A549 (cell line): ENCODE results near the gene SERINC4. TPM values are rescaled to one million over a fixed set of nuclear protein-coding genes. Genes with fewer than 3 reads are reported as not detected.

Experiments
- ATAC-seq, 2 experiments: fragments of 200-7000 bp in 1 of 2; fragments of >200 bp in 1 of 2; cut with Nextera tagmentation in 1 of 2; cut with Tn5 transposase in 1 of 2; 3 replicates each; pipeline versions ENCODE4 v1.8.0 to v1.9.1; 2018 to 2020; ENCODE audit warnings: mild to moderate bottlenecking in 1 of 2, moderate library complexity in 1 of 2
- CTCF ChIA-PET: fragments of 300-600 bp; sonication (Branson Sonifier 250); formaldehyde crosslinking; extraction: SDS; loops from one replicate; lab custom pipeline; 2021; ENCODE audit warnings: antibody characterized with exemption, inconsistent platforms; lab: Yijun Ruan, JAX
- POLR2A ChIA-PET: fragments of 350-600 bp; formaldehyde crosslinking; extraction: SDS; loops from one replicate; lab custom pipeline; 2021; ENCODE audit warnings: antibody characterized with exemption, inconsistent platforms; lab: Yijun Ruan, JAX
- DNase-seq, 2 experiments: peaks; one replicate each; pipeline versions ENCODE4 v3.0.0 to v3.0.0-alpha.2; 2011 to 2016; ENCODE audit warnings: low read depth in 1 of 2, low spot score in 1 of 2
- FAIRE-seq: peaks from 2 replicates; lab custom pipeline; 2011; peaks lifted over from hg19 to GRCh38; lab: Jason Lieb, UNC
- H3K27ac ChIP-seq, 2 experiments: fragments of >200 bp; sonication (Bioruptor Twin); formaldehyde crosslinking; 3 replicates each; pipeline ENCODE4 v1.5.1; 2016 to 2017
- H3K4me1 ChIP-seq: fragments of >200 bp; sonication (Bioruptor Twin); formaldehyde crosslinking; 3 replicates; pipeline ENCODE4 v1.6.1; 2016
- H3K4me2 ChIP-seq: fragments of >200 bp; sonication (Bioruptor Twin); formaldehyde crosslinking; 3 replicates; pipeline ENCODE4 v1.6.1; 2016
- H3K4me3 ChIP-seq: fragments of >200 bp; sonication (Bioruptor Twin); formaldehyde crosslinking; 3 replicates; pipeline ENCODE4 v1.5.1; 2016
- H3K9me3 ChIP-seq: fragments of >200 bp; sonication (Bioruptor Twin); formaldehyde crosslinking; 3 replicates; pipeline ENCODE4 v1.6.1; 2016
- BCL3 ChIP-seq: fragments of >200 bp; sonication (Bioruptor Twin); formaldehyde crosslinking; IDR thresholded peaks from 3 replicates; pipeline ENCODE4 v1.6.1; 2016
- BHLHE40 ChIP-seq: IDR thresholded peaks from 2 replicates; pipeline ENCODE4 v1.6.1; 2012; ENCODE audit warnings: low read depth, low read length, inconsistent platforms
- CHD2 ChIP-seq: fragments of 150-350 bp; IDR thresholded peaks from 2 replicates; pipeline ENCODE4 v1.6.1; 2014; ENCODE audit warnings: low read length; ENCODE audit not compliant: partially characterized antibody
- E2F6 ChIP-seq: IDR thresholded peaks from 2 replicates; pipeline ENCODE4 v1.6.1; 2012; ENCODE audit warnings: low read depth, borderline replicate concordance
- HOXA7 ChIP-seq: fragments of 250-450 bp; sonication (Bioruptor Pico); IDR thresholded peaks from 2 replicates; pipeline ENCODE4 v1.5.0; 2020; ENCODE audit warnings: mild to moderate bottlenecking, moderate library complexity
- JUN ChIP-seq, 2 experiments: fragments of >200 bp; sonication (Bioruptor Twin); formaldehyde crosslinking; IDR thresholded peaks; 2 replicates in 1 of 2; 3 replicates in 1 of 2; pipeline ENCODE4 v1.6.1; 2016 to 2017
- KDM5A ChIP-seq: fragments of 200-600 bp; sonication (generic); IDR thresholded peaks from 2 replicates; pipeline ENCODE4 v1.6.1; 2016; ENCODE audit warnings: antibody characterized with exemption, mild to moderate bottlenecking
- MAX ChIP-seq: IDR thresholded peaks from 2 replicates; pipeline ENCODE4 v1.6.1; 2012
- POLR2A ChIP-seq: IDR thresholded peaks from 2 replicates; pipeline ENCODE4 v1.6.1; 2012; ENCODE audit warnings: mild to moderate bottlenecking, low read length
- RARB ChIP-seq: fragments of 250-450 bp; sonication (Bioruptor Pico); IDR thresholded peaks from 2 replicates; pipeline ENCODE4 v1.8.0; 2021; ENCODE audit warnings: mild to moderate bottlenecking, moderate library complexity
- ZSCAN20 ChIP-seq: fragments of 250-450 bp; sonication (Bioruptor Pico); IDR thresholded peaks from 2 replicates; pipeline ENCODE4 v1.8.0; 2022; ENCODE audit warnings: mild to moderate bottlenecking, moderate library complexity
- WGBS: methylation state at CpG from one replicate; pipeline ENCODE4 v1.1.6; 2017; ENCODE audit errors: missing lambda C conversion rate; 5-methylcytosine and 5-hydroxymethylcytosine counted together
- polyA plus RNA-seq, 4 experiments: library from polyadenylated mRNA; depleted of rRNA in 3 of 4; stranded (reverse); fragments of >200 nt; fragmentation: RNase III in 1 of 4; extraction: RNeasy Plus Mini Kit Qiagen cat#74134 plus additional on column Dnase treatment in 1 of 4; gene quantifications; 2 replicates in 3 of 4; 3 replicates in 1 of 4; pipeline ENCODE4 v1.2.3, GENCODE V29; 2011 to 2017
- TF ChIP-seq, protein P1 (sequence below): fragments of 200-600 bp; sonication (generic); IDR thresholded peaks from 2 replicates; pipeline ENCODE4 v1.6.1; 2016; ENCODE audit warnings: antibody characterized with exemption, mild to moderate bottlenecking, moderate library complexity

The SERINC4 gene
- polyA plus RNA-seq, 2 of the 4 experiments (the other 2 are of a cell fraction): 0.04 to 0.05 TPM

DNA sequence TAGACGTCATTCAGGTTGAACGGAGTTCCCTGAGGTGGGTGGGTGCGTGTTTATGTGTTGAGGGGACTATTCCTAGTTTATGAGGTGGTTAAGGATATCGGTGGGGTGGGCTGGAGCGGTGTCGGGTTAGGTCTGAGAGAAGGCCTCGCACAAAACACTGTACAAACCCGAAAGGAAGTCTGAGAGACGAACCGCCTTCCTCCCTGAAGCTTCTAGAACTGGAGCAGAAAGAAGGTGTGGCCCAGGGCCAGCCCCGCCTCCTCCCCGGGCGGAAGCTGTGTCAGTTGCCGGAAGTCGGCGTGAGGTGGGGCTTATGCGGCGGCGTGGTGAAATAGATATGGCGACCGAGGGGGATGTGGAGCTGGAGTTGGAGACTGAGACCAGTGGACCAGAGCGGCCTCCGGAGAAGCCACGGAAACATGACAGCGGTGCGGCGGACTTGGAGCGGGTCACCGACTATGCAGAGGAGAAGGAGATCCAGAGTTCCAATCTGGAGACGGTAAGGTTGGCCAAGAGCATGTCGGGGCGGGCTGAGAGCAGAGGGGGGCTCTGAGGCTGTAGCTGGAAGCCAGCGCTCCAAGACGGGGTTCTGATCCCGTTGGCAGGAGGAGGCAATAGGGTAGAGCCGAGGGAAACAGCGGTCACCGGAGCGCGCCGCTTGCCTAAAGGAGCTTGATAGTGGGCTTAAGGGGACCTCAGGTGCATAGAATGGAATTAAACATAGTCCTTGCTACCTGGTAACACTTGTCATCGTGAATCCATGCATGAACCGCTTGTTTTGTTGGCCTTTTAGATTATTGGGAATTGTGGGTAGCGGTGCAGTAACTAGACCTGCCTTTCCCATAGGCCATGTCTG lies 494 bp upstream of the SERINC4 start, which contains the start of gene HYPK:
Gene HYPK (plus strand): TSS at position 314 of the 856 bp plus-strand sequence. CDS start 24 bp downstream, at position 338.
- TF ChIP-seq JUN (IDR thresholded peaks at IDR 0.05) (peak in 1 of 2 experiments; percentile 76; a peak in 2 of 5 replicates), BHLHE40 (no peak), KDM5A (peak; percentile 49; the same call in 1 of the 2 replicates), BCL3 (peak; percentile 45; the same call in 1 of the 3 replicates), HOXA7 (CRISPR knock-in tag) (peak; percentile 32; the same call in 1 of the 2 replicates), POLR2A (peak; percentile 68), ZSCAN20 (CRISPR knock-in tag) (no peak), CHD2 (no peak), RARB (no peak), E2F6 (peak; percentile 58; the same call in 1 of the 2 replicates), MAX (peak; percentile 68)
- ChIA-PET CTCF (interaction anchor here (0.9 kb wide), 1 partner anchor 21 kb away, joined by 3 read pairs; no protein-coding TSS in a partner anchor), POLR2A (interaction anchor here (0.7 to 1.5 kb wide), 6 partner anchors 8 to 736 kb away, joined by 3 to 7 read pairs (median 4); partner anchors contain the start of genes EIF3J, ELL3, MFAP1 and SERF2)
- peak within 1 kb of the TSS; percentile 89 to 90 for H3K27ac ChIP-seq
- peak within 1 kb of the TSS; percentile 82 for H3K4me2 ChIP-seq
- 11% methylated on average over 42 of the region's 44 CpGs for WGBS
- peaks cover 20% of the 10 kb centered on the region; the same call in 2 of the 3 replicates for H3K4me1 ChIP-seq
- H3K4me3 ChIP-seq: peak within 1 kb of the TSS; percentile 89
- ATAC-seq: peak; percentile 92
- peak; percentile 63 to 79 for DNase-seq
- no peaks in the 10 kb centered on the region for H3K9me3 ChIP-seq
- no peak for FAIRE-seq

DNA sequence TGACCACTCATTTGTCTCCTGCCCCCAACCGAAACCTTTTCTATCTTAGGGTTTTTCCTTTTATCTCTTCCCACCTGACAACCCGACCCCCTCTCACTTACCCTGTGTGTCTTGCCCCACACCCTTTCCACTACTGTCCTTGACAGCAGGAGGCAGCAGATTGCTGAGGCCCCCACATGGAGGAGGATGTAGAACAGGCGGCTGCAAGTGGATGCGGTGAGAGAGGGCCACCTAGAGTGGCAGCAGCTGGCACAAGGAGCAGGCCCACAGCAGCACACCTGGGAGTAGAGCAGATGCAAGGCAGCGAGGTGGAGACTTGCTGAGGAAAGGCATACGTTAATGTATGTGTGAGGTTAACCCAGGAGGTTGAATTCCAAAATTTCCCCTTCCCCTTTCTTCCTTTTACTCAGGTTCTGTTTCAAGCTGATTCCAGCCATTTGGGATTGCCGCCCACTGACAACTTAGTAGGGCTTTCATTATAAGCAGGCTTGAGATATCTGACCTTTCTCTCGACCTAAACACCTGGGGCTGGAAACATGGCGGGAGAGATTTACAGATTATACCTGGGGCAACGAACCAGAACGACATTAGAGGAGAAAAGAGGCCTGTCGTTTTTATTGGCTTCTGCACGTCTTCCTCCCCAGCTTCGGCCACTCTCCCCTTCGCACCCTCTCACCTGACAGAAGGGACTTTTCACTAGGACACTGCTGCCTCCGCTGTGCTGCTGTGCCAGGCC lies 643 bp downstream of the SERINC4 start:
- H3K4me2 ChIP-seq: peak overlapping the region; percentile 26; the same call in 1 of the 3 replicates
- ChIA-PET CTCF (no interaction called here), POLR2A (interaction anchor here (0.5 to 1.5 kb wide), 2 partner anchors 22 to 313 kb away, joined by 3 to 4 read pairs; partner anchors contain the start of gene ELL3)
- no peaks in the 10 kb centered on the region for H3K9me3 ChIP-seq
- ATAC-seq (peak; percentile 6 to 14; a peak in 2 of 6 replicates), FAIRE-seq (no peak), DNase-seq (no peak)
- WGBS: 88% methylated on average over 16 of the region's 16 CpGs
- H3K4me3 ChIP-seq: no peak overlapping the region
- peak overlapping the region; percentile 89 to 90; a peak in 4 of 6 replicates for H3K27ac ChIP-seq
- H3K4me1 ChIP-seq: peaks cover 23% of the 10 kb centered on the region; the same call in 2 of the 3 replicates
- TF ChIP-seq, protein P1, sequence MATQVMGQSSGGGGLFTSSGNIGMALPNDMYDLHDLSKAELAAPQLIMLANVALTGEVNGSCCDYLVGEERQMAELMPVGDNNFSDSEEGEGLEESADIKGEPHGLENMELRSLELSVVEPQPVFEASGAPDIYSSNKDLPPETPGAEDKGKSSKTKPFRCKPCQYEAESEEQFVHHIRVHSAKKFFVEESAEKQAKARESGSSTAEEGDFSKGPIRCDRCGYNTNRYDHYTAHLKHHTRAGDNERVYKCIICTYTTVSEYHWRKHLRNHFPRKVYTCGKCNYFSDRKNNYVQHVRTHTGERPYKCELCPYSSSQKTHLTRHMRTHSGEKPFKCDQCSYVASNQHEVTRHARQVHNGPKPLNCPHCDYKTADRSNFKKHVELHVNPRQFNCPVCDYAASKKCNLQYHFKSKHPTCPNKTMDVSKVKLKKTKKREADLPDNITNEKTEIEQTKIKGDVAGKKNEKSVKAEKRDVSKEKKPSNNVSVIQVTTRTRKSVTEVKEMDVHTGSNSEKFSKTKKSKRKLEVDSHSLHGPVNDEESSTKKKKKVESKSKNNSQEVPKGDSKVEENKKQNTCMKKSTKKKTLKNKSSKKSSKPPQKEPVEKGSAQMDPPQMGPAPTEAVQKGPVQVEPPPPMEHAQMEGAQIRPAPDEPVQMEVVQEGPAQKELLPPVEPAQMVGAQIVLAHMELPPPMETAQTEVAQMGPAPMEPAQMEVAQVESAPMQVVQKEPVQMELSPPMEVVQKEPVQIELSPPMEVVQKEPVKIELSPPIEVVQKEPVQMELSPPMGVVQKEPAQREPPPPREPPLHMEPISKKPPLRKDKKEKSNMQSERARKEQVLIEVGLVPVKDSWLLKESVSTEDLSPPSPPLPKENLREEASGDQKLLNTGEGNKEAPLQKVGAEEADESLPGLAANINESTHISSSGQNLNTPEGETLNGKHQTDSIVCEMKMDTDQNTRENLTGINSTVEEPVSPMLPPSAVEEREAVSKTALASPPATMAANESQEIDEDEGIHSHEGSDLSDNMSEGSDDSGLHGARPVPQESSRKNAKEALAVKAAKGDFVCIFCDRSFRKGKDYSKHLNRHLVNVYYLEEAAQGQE: no peak
